HEK293 (cell line): ENCODE results near the gene GID4.

Source experiments
- CTCF ChIP-seq: fragments of 450-650 bp; formaldehyde crosslinking; IDR thresholded peaks from 2 replicates; pipeline ENCODE4 v1.5.1; 2016; ENCODE audit warnings: missing biosample characterization, missing genetic modification characterization
- MEIS1 ChIP-seq: sonication (generic); formaldehyde crosslinking; IDR thresholded peaks from 2 replicates; pipeline ENCODE4 v1.8.1; 2022; ENCODE audit warnings: missing genetic modification reagents, mild to moderate bottlenecking, borderline replicate concordance
- YY1 ChIP-seq: fragments of 450-650 bp; formaldehyde crosslinking; IDR thresholded peaks from 2 replicates; pipeline ENCODE4 v1.5.1; 2018; ENCODE audit warnings: missing biosample characterization, missing genetic modification characterization
- ZBTB26 ChIP-seq: fragments of 450-650 bp; formaldehyde crosslinking; optimal IDR thresholded peaks from 2 replicates; pipeline ENCODE3; 2016; ENCODE audit warnings: missing biosample characterization, mild to moderate bottlenecking, missing genetic modification characterization
- ZBTB7A ChIP-seq: fragments of 450-650 bp; formaldehyde crosslinking; IDR thresholded peaks from 2 replicates; pipeline ENCODE4 v1.5.1; 2016; ENCODE audit warnings: low read depth, missing biosample characterization, missing genetic modification characterization
- ZNF121 ChIP-seq: fragments of 450-650 bp; formaldehyde crosslinking; IDR thresholded peaks from 2 replicates; pipeline ENCODE4 v1.5.1; 2016; ENCODE audit warnings: missing biosample characterization, missing genetic modification characterization
- ZNF214 ChIP-seq: fragments of 450-650 bp; formaldehyde crosslinking; IDR thresholded peaks from 2 replicates; pipeline ENCODE4 v1.5.1; 2017; ENCODE audit warnings: missing biosample characterization, mild to moderate bottlenecking, missing genetic modification characterization, borderline replicate concordance
- ZNF302 ChIP-seq: fragments of 450-650 bp; formaldehyde crosslinking; IDR thresholded peaks from 2 replicates; pipeline ENCODE4 v1.5.1; 2016; ENCODE audit warnings: missing biosample characterization, missing genetic modification characterization, low read depth
- ZNF416 ChIP-seq: fragments of 450-650 bp; formaldehyde crosslinking; IDR thresholded peaks from 2 replicates; pipeline ENCODE4 v1.5.1; 2016; ENCODE audit warnings: missing biosample characterization, missing genetic modification characterization
- ZNF555 ChIP-seq: fragments of 450-650 bp; formaldehyde crosslinking; conservative IDR thresholded peaks from 2 replicates; pipeline ENCODE4 v1.5.1; 2017; ENCODE audit warnings: missing biosample characterization, mild to moderate bottlenecking, missing genetic modification characterization, inconsistent platforms
- ZNF704 ChIP-seq: fragments of 450-650 bp; formaldehyde crosslinking; IDR thresholded peaks from 2 replicates; pipeline ENCODE4 v1.5.1; 2016; ENCODE audit warnings: missing biosample characterization, missing genetic modification characterization
- ZNF747 ChIP-seq: fragments of 450-650 bp; formaldehyde crosslinking; IDR thresholded peaks from 2 replicates; pipeline ENCODE4 v1.5.1; 2016; ENCODE audit warnings: missing biosample characterization, missing genetic modification characterization
- ZSCAN30 ChIP-seq: fragments of 450-650 bp; IDR thresholded peaks from 2 replicates; pipeline ENCODE4 v1.5.1; 2018; ENCODE audit warnings: missing biosample characterization, mild to moderate bottlenecking, missing genetic modification characterization, moderate library complexity

DNA sequence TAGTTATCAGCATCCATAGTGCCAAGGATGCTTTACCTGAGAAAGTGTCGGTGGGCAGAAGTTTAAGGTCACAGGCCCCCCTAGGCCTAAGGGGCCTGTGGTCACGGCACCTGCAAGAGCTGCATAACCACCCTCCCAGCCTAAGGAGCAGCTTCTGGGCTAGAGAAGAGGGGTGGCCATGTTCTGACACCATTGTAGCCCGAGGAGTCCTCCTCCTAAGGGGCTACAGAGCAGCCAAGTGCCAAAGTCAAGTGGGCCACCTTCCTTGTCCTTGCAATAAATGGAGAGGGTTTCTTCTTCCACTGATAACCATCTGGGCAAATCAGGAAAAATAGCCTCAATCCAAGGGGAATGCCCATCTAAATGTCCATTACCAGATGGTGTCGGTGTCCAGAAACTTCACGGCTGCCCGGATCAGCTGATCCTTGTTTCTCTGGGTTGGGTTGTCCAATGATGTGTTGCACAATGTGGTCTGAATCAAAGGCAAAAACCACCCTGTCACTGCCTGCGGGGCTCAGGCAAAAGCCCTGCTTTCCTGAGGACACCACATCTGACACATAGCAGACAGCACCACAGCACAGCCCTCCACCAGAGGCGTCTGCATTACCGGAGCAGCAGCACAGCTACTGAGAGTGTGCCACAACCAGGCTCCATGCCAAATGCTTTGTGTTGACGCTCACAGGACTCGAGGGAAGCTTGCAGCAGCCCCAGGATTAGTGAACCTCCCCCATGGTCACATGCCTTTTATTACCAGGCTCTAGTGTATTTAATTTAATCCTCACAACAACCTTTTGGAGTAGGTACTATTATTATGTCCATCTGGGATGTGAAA lies 13.0 kb upstream of the GID4 start:
- TF ChIP-seq ZNF121 (tag by site-specific recombination) (no peak), CTCF (tag by site-specific recombination) (no peak), ZNF747 (tag by site-specific recombination) (no peak), MEIS1 (CRISPR knock-in tag) (no peak), ZNF214 (tag by site-specific recombination) (no peak), ZNF704 (tag by site-specific recombination) (no peak), ZNF416 (tag by site-specific recombination) (no peak), ZNF302 (tag by site-specific recombination) (no peak), ZBTB7A (tag by site-specific recombination) (no peak), ZBTB26 (tag by site-specific recombination) (no peak), ZSCAN30 (tag by site-specific recombination) (no peak), YY1 (tag by site-specific recombination) (no peak), ZNF555 (tag by site-specific recombination) (no peak)
